HG03060 (cell line): ENCODE results near the gene SLC16A6.
A peak's percentile ranks its signal among the peaks of the same experiment; 100 is the strongest.
"Not testable (repeated sequence)": the region's sequence is repeated elsewhere in the genome, so short reads cannot be mapped to it uniquely, and the experiment has no call there.

Experiments used
- ATAC-seq: cut with Tn5 transposase; IDR thresholded peaks from one replicate; pipeline ENCODE4 v1.9.1; 2021; ENCODE audit warnings: low read depth, moderate number of reproducible peaks; ENCODE audit not compliant: unreplicated experiment

The SLC16A6 gene

GRCh38 chr17:68253426-68253825, 37.5 kb downstream of the SLC16A6 start:
- not testable (repeated sequence) for ATAC-seq

GRCh38 chr17:68249354-68249765, 41.6 kb downstream of the SLC16A6 start:
- ATAC-seq: no peak

GRCh38 chr17:68248891-68249290, 42.0 kb downstream of the SLC16A6 start:
- ATAC-seq: no peak

- ATAC-seq: peak; percentile 4
Measured at GRCh38 chr17:68248199-68248825, 42.6 kb downstream of the SLC16A6 start.

- peak; percentile 61 for ATAC-seq
Measured at GRCh38 chr17:68247445-68248198, 43.3 kb downstream of the SLC16A6 start, which contains the start of gene AMZ2. Gene AMZ2 (plus strand): TSS chr17:68248043. CDS start chr17:68250188, 2,145 bp downstream.

GRCh38 chr17:68246271-68247028, 44.5 kb downstream of the SLC16A6 start:
- no peak for ATAC-seq

- no peak for ATAC-seq
Measured at GRCh38 chr17:68239632-68240366, 51.1 kb downstream of the SLC16A6 start.

- no peak for ATAC-seq
Measured at GRCh38 chr17:68238871-68239253, 52.1 kb downstream of the SLC16A6 start.

GRCh38 chr17:68238164-68238870, 52.6 kb downstream of the SLC16A6 start:
- no peak for ATAC-seq

- peak; percentile 47 for ATAC-seq
Measured at GRCh38 chr17:68237369-68238163, 53.4 kb downstream of the SLC16A6 start.

- ATAC-seq: not testable (repeated sequence)
Measured at GRCh38 chr17:68235336-68235791, 55.6 kb downstream of the SLC16A6 start.

- not testable (repeated sequence) for ATAC-seq
Measured at GRCh38 chr17:68234726-68235335, 56.1 kb downstream of the SLC16A6 start.

GRCh38 chr17:68232741-68233140, 58.2 kb downstream of the SLC16A6 start:
- not testable (repeated sequence) for ATAC-seq

GRCh38 chr17:68231541-68231940, 59.4 kb downstream of the SLC16A6 start:
- ATAC-seq: no peak

- ATAC-seq: not testable (repeated sequence)
Measured at GRCh38 chr17:68231131-68231530, 59.8 kb downstream of the SLC16A6 start.

- ATAC-seq: no peak
Measured at GRCh38 chr17:68229619-68230018, 61.3 kb downstream of the SLC16A6 start.

- ATAC-seq: no peak
Measured at GRCh38 chr17:68228817-68229570, 61.9 kb downstream of the SLC16A6 start.
